Sigmoid colon (tissue), 7 donors: ENCODE data around the gene CDC6. TPM values are rescaled to one million over a fixed set of nuclear protein-coding genes. Genes with fewer than 3 reads are reported as not detected.
A peak's percentile ranks its signal among the peaks of the same experiment; 100 is the strongest.

Experiments
- DNase-seq: peaks from one replicate; pipeline ENCODE4 v3.0.0-alpha.2; 2019
- H3K27ac ChIP-seq, 4 donors: fragments of 200-600 bp; sonication (generic); one replicate each; pipeline ENCODE4 v1.5.1; 2016 to 2019; ENCODE audit warnings: mild to moderate bottlenecking in 1 of 4
- H3K27me3 ChIP-seq, 3 donors: fragments of 200-600 bp; sonication (generic); one replicate each; pipeline ENCODE4 v1.5.1; 2019; ENCODE audit warnings: mild to moderate bottlenecking in 1 of 3
- H3K36me3 ChIP-seq, 4 donors: fragments of 200-600 bp; sonication (generic); one replicate each; pipeline ENCODE4 v1.5.1; 2016 to 2019
- H3K4me1 ChIP-seq, 4 donors: fragments of 200-600 bp; sonication (generic); one replicate each; pipeline ENCODE4 v1.5.1; 2017 to 2019
- H3K4me3 ChIP-seq, 4 donors: fragments of 200-600 bp; sonication (generic); one replicate each; pipeline ENCODE4 v1.5.1; 2017 to 2019; ENCODE audit warnings: mild to moderate bottlenecking in 2 of 4, moderate library complexity in 1 of 4
- H3K9me3 ChIP-seq, 4 donors: fragments of 200-600 bp in 3 of 4; sonication (generic) in 3 of 4; one replicate each; pipeline versions ENCODE4 v1.5.1 to v1.6.1; 2013 to 2019
- CTCF ChIP-seq, 4 experiments: fragments of 450-650 bp in 3 of 4; fragments of 200-600 bp in 1 of 4; IDR thresholded peaks; one replicate each; pipeline ENCODE4 v1.5.1; 2016 to 2019; ENCODE audit warnings: antibody characterized with exemption in 4 of 4, mild to moderate bottlenecking in 3 of 4, moderate library complexity in 2 of 4
- EP300 ChIP-seq, 4 donors: sonication (generic); formaldehyde crosslinking; IDR thresholded peaks; one replicate each; pipeline ENCODE4 v1.6.1; 2017; ENCODE audit warnings: antibody characterized with exemption in 4 of 4
- POLR2A ChIP-seq, 2 donors: fragments of 450-650 bp; IDR thresholded peaks; one replicate each; pipeline ENCODE4 v1.6.1; 2016; ENCODE audit warnings: antibody characterized with exemption in 2 of 2, mild to moderate bottlenecking in 2 of 2, moderate library complexity in 2 of 2
- POLR2AphosphoS5 ChIP-seq, 4 donors: sonication (generic); formaldehyde crosslinking; IDR thresholded peaks; one replicate each; pipeline ENCODE4 v1.6.1; 2017; ENCODE audit warnings: antibody characterized with exemption in 4 of 4
- WGBS, 2 donors: extraction: QIAGEN DNeasy Blood & Tissue Kit; methylation state at CpG; one replicate each; pipeline ENCODE4 v1.1.7; 2013; 5-methylcytosine and 5-hydroxymethylcytosine counted together
- intact Hi-C: fragments of 100-400 bp; cut with DNase I; formaldehyde crosslinking; loops from one replicate; pipeline ENCODE4 v1.15.1; 2023
- polyA plus RNA-seq, 3 donors: library from polyadenylated mRNA; stranded (reverse); fragments of 200-250 nt; gene quantifications; one replicate each; pipeline ENCODE4 v1.2.3, GENCODE V29; 2013
- total RNA-seq, 4 donors: library from RNA; depleted of rRNA; stranded (reverse); fragments of >200 nt; gene quantifications; one replicate each; pipeline ENCODE4 v1.1.0, GENCODE V29; 2016
- donor health status: healthy with polysubstance abuse.
- donor health status: Bipolar disorder and iron deficiency.
- donor health status: healthy.

CDC6 gene
- total and polyA plus RNA-seq, 7 donors, result 0.33 to 10.9 (median 1.9) TPM; not detected in 1

- DNase-seq, result no peak
- Histone ChIP-seq H3K9me3 (no peaks in the 10 kb centered on the region), H3K36me3 (no peaks in the 10 kb centered on the region), H3K4me1 (peaks cover 0 to 100% (median 100%) of the 10 kb centered on the region in 4 donors), H3K27me3 (no peaks in the 10 kb centered on the region), H3K27ac (peak overlapping the region; percentile 93 to 98 (median 96)), H3K4me3 (no peak overlapping the region)
- intact Hi-C loops, result no loop called here
- WGBS, 2 donors, result 44 to 58% methylated on average over 17 of the region's 17 CpGs
- no peak for TF ChIP-seq POLR2A (IDR thresholded peaks at IDR 0.05)
- no peak for TF ChIP-seq POLR2AphosphoS5 (IDR thresholded peaks at IDR 0.05)
- no peak for TF ChIP-seq CTCF (IDR thresholded peaks at IDR 0.05)
- no peak for TF ChIP-seq EP300 (IDR thresholded peaks at IDR 0.05)
Measured at GRCh38 chr17:40326014-40326831, 38.5 kb downstream of the CDC6 start.

GRCh38 chr17:40326832-40327199 lies 39.1 kb downstream of the CDC6 start:
- Histone ChIP-seq H3K4me3 (no peak overlapping the region), H3K36me3 (no peaks in the 10 kb centered on the region), H3K27me3 (no peaks in the 10 kb centered on the region), H3K9me3 (no peaks in the 10 kb centered on the region), H3K27ac (peak overlapping the region; percentile 93 to 98 (median 96)), H3K4me1 (peaks cover 0 to 100% (median 100%) of the 10 kb centered on the region in 4 donors)
- no peak for DNase-seq
- 11 to 42% methylated on average over 1 of the region's 1 CpG for WGBS, 2 donors
- intact Hi-C loops, result no loop called here
- no peak for TF ChIP-seq POLR2A (IDR thresholded peaks at IDR 0.05)
- no peak for TF ChIP-seq CTCF (IDR thresholded peaks at IDR 0.05)
- no peak for TF ChIP-seq POLR2AphosphoS5 (IDR thresholded peaks at IDR 0.05)
- TF ChIP-seq EP300 (IDR thresholded peaks at IDR 0.05), result no peak

GRCh38 chr17:40327244-40327729 lies 39.6 kb downstream of the CDC6 start:
- H3K9me3 ChIP-seq, result no peaks in the 10 kb centered on the region
- DNase-seq, result no peak
- H3K4me3 ChIP-seq, result no peak overlapping the region
- 67% methylated on average over 4 of the region's 4 CpGs for WGBS, 2 donors
- H3K27me3 ChIP-seq, result no peaks in the 10 kb centered on the region
- no peaks in the 10 kb centered on the region for H3K36me3 ChIP-seq
- intact Hi-C loops, result no loop called here
- TF ChIP-seq POLR2AphosphoS5 (IDR thresholded peaks at IDR 0.05), result no peak
- TF ChIP-seq CTCF (IDR thresholded peaks at IDR 0.05), result no peak
- no peak for TF ChIP-seq EP300 (IDR thresholded peaks at IDR 0.05)
- TF ChIP-seq POLR2A (IDR thresholded peaks at IDR 0.05), result no peak
- H3K4me1 ChIP-seq, result peaks cover 0 to 100% (median 100%) of the 10 kb centered on the region in 4 donors
- H3K27ac ChIP-seq, result peak overlapping the region; percentile 93 to 98 (median 96)

GRCh38 chr17:40327735-40328385 lies 40.2 kb downstream of the CDC6 start:
- Histone ChIP-seq H3K27me3 (no peaks in the 10 kb centered on the region), H3K9me3 (no peaks in the 10 kb centered on the region), H3K4me1 (peaks cover 0 to 100% (median 100%) of the 10 kb centered on the region in 4 donors), H3K27ac (peak overlapping the region; percentile 93 to 98 (median 96)), H3K4me3 (no peak overlapping the region), H3K36me3 (no peaks in the 10 kb centered on the region)
- TF ChIP-seq POLR2AphosphoS5 (IDR thresholded peaks at IDR 0.05) (no peak), CTCF (IDR thresholded peaks at IDR 0.05) (no peak), POLR2A (IDR thresholded peaks at IDR 0.05) (no peak), EP300 (IDR thresholded peaks at IDR 0.05) (no peak)
- intact Hi-C loops, result no loop called here
- peak; percentile 81 for DNase-seq
- 13 to 29% methylated on average over 3 of the region's 3 CpGs for WGBS, 2 donors
